GM06990 (cell line): ENCODE measurements around the gene DNAJB13.

Experiments
- DNase-seq: peaks from one replicate; pipeline ENCODE4 v3.0.0-alpha.2; 2011; ENCODE audit not compliant: insufficient read length; ENCODE audit errors: extremely low read depth
- H3K27me3 ChIP-seq: replicated peaks from 2 replicates; pipeline ENCODE4 v1.6.0; 2011; ENCODE audit warnings: low read length; ENCODE audit not compliant: control insufficient read depth, insufficient read depth
- H3K36me3 ChIP-seq: 2 replicates; pipeline ENCODE4 v1.5.1; 2011; ENCODE audit warnings: low read length; ENCODE audit not compliant: control insufficient read depth, insufficient read depth
- H3K4me3 ChIP-seq: replicated peaks from 2 replicates; pipeline ENCODE4 v1.5.1; 2011; ENCODE audit warnings: low read depth, mild to moderate bottlenecking, control low read depth, low read length
- TF ChIP-seq, protein P1 (sequence below): IDR thresholded peaks from 2 replicates; pipeline ENCODE4 v1.5.1; 2011; ENCODE audit warnings: low read length, control low read depth, mild to moderate bottlenecking, inconsistent platforms; ENCODE audit not compliant: insufficient read depth, poor library complexity, severe bottlenecking

DNAJB13 gene

DNA sequence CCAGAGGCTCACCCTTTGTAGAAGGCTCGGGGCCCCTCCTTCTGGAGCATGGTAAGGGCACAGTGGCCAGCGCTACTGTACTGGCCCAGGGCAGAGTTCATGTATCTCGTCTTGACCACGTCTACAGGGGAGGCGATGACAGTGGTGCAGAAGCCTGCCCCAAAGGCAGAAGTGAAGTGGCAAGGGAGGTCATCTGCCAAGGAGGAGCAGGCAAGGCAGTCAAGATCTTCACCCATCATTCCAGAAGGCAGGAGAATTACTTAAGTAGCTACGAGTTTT lies 24.6 kb downstream of the DNAJB13 start:
- peaks cover 41% of the 10 kb centered on the region for H3K36me3 ChIP-seq

DNA sequence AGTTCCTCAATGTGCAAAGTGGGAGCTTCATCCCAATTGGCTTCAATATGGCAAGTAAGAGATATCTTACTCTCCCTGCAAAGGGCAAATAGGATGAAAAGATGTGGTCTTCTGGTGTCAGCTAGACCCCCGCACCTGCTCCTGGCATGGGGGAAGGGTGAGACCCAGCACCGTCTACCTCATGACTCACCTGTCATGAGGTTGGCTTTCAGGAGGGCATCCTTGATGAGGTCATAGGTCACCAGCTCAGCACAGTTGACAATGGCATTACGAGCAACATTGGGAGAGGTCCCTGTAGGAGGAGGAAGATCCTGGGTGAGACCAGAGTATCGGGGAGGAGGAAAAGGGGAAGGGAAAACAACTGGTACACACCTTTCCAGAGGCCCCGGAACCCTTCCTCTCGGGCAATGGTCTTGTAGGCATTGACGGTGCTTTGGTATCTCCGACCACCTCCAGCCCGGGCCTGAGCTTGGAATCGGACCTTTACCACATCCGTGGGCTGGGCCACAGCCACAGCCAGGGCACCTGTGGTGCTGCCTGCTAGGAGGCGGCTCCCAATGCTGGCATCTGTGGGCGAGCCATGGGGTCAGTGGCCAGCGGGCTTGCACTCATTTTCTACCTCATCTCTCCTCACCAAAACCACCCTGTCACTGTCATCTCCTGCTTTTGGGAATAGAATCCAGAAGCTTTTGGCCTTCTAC lies 25.8 kb downstream of the DNAJB13 start:
- TF ChIP-seq, protein P1, sequence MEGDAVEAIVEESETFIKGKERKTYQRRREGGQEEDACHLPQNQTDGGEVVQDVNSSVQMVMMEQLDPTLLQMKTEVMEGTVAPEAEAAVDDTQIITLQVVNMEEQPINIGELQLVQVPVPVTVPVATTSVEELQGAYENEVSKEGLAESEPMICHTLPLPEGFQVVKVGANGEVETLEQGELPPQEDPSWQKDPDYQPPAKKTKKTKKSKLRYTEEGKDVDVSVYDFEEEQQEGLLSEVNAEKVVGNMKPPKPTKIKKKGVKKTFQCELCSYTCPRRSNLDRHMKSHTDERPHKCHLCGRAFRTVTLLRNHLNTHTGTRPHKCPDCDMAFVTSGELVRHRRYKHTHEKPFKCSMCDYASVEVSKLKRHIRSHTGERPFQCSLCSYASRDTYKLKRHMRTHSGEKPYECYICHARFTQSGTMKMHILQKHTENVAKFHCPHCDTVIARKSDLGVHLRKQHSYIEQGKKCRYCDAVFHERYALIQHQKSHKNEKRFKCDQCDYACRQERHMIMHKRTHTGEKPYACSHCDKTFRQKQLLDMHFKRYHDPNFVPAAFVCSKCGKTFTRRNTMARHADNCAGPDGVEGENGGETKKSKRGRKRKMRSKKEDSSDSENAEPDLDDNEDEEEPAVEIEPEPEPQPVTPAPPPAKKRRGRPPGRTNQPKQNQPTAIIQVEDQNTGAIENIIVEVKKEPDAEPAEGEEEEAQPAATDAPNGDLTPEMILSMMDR = no peak
- H3K36me3 ChIP-seq = peaks cover 42% of the 10 kb centered on the region

More for the DNA sequence above, 24.6 kb downstream of the DNAJB13 start:
- H3K4me3 ChIP-seq = no peak overlapping the region
- TF ChIP-seq, protein P1 = no peak
- H3K27me3 ChIP-seq = no peaks in the 10 kb centered on the region
- DNase-seq = no peak

DNA sequence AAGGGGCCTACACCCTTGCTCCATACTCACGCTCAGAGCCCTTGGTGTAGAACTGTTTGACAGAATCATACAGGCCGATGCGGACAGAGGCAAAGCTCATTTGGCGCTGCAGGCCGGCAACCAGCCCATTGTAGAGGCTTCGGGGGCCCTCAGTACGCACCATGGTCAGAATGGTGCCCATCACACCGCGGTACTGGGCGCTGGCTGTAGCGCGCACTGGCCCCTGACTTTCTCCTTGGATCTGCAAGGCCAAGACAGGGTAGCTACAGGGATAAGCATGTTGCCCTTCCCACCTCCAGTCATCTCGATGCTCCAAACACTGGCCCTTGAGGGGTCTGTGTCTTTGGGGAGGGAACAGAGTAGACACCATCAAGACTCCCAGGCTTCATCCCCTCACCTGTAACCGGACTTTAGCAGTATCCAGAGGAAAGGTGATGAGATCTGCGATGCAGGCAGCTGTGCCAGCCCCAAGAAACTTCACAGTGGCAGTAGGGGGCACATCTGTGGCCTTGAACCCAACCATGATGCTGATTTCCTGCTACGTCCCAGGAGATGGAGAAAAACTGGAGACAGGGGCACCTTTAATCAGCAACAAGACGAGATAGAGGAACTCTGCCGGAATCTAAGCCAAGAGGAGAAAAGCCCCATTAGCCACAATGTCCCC lies 27.2 kb downstream of the DNAJB13 start:
- Histone ChIP-seq H3K36me3 (peaks cover 42% of the 10 kb centered on the region), H3K4me3 (no peak overlapping the region), H3K27me3 (no peaks in the 10 kb centered on the region)
- TF ChIP-seq, protein P1 = no peak
- no peak for DNase-seq

More for the DNA sequence above, 25.8 kb downstream of the DNAJB13 start:
- Histone ChIP-seq H3K27me3 (no peaks in the 10 kb centered on the region), H3K4me3 (no peak overlapping the region)
- no peak for DNase-seq

DNA sequence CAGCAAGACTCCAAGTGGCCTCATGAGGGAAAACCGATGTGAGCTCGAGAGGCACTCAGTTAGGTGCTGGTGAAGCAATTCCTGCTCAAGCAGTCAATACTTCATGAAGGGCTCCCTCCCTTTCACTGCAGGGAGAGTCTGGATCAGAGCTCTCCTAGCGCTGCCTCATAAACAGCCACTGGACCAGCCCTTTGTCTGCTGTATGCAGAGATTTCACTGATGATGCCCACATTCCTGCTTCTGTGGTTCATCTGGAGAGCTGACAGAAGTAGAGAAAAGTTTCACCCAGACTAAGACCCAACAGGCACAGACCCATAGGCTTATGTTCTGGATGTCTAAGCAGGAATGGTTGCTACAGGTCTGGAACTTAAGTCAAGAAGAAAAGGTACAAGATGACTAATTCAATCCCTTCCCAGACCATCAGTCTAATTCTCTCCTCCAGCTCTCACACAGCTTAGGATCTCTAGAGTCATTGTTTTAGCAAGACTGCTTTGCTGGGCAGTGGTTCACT lies 27.8 kb downstream of the DNAJB13 start:
- no peak overlapping the region for H3K4me3 ChIP-seq
- TF ChIP-seq, protein P1 = no peak
- H3K27me3 ChIP-seq = no peaks in the 10 kb centered on the region
- H3K36me3 ChIP-seq = peaks cover 42% of the 10 kb centered on the region
- DNase-seq = no peak

DNA sequence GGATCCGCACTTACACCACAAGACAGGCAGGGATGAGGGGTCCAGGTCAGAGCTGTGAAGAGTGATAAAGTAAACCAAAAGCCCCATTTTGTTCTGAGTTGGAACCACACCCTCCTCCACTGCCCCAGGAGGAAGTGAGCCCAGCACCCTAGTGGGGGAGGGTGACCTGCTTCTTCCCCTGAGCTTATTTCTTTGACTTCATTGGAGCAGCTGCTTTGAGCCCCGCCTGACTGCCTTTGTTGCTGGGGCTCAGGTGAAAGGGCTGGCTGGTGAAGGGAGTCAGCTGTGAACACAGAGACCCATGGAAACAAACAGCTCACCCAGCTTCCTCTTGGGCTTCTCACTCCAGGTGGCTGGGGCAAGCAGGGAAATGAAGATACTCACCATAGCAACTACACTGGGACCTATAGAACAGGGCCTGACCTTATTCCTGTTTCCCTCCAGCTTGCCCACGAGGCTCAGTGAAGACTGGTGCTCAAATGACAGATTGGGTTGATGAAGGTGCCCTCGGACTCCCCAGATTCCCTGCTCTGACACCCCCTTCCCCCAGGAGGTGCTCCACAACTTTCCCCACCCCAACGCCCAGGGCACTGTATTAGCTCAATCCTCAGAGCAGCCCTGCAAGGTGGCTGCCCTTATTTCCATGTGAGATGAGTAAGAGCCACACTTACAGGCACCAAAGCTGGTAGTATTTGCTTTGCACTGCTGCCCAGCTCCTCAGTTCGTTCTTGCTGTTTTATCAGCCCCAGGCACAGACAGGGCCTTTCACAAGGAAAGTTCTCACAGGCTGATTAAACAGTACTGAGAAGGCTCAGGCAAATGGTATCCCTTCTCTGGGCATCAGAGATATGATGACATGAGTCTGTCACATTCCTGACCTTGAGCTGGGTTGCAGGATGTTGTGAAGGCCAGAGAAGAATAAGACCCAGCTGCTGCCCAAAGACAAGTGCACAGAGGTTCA lies 29.5 kb downstream of the DNAJB13 start:
- Histone ChIP-seq H3K36me3 (peaks cover 34% of the 10 kb centered on the region), H3K27me3 (no peaks in the 10 kb centered on the region), H3K4me3 (peak overlapping the region; percentile 94)
- TF ChIP-seq, protein P1 = no peak
- DNase-seq = peak; percentile 87
